ENCODE data around the gene SYT6.
"Not testable (repeated sequence)": the region's sequence is repeated elsewhere in the genome, so short reads cannot be mapped to it uniquely, and the experiment has no call there.

Gene SYT6

GRCh38 chr1:114081437-114082303 is 72.0 kb downstream of the SYT6 start:
- no peak overlapping the region for H3K4me3 ChIP-seq (ENCODE audit: low read length)
- no peak for DNase-seq (ENCODE audit: low read depth, low spot score)

DNA sequence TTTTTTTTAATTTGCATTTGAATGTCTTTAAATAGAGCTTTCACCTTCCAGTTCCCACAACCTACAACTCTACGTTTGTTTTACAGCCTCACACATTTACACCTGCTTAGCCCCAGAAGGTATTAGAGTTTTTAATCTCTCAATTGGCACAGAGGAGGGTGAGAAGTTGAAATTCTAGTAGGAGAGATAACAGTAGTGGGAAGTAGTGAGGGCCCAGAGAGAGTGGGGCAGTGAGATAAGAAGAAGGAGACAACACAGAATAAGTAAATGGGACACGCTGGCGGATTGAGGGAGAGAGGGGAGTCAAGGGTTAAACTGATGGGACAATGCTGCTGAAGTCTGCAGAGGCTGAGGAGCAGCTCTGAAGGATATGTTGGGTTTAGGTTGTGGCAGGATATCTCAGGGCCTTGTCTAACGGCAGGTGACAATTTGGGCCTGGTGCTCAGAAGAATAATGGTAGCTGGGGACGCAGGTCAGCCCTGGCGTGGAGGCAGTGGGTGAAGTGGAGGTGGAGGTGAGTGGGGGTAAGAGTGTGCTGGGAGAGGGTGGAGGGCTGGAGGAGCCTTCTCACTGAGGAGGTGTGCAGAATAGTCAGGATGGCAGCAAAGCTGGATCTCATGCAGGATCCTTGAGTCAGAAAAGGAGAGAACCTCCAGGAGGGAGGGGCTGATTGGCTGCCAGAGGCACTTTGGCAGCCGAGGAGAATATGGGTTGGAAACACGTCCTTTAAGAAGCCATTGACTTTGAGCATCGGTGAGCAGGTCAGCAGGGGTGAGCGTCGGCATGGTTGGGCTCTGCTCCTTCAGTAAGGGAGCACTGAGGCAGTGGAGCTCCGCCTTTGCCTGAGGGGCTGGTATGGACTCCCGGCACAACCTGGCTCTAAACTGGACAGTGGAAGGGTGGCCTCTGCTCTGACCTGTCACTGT is 72.9 kb downstream of the SYT6 start:
- H3K4me3 ChIP-seq (ENCODE audit: low read length), result no peak overlapping the region

GRCh38 chr1:114079596-114080190 is 74.0 kb downstream of the SYT6 start:
- DNase-seq (ENCODE audit: low read depth, low spot score), result no peak
- H3K4me3 ChIP-seq (ENCODE audit: low read length), result no peak overlapping the region

More for the DNA sequence above, 72.9 kb downstream of the SYT6 start:
- DNase-seq (ENCODE audit: low read depth, low spot score), result no peak

- DNase-seq (ENCODE audit: low read depth, low spot score), result no peak
- no peak overlapping the region for H3K4me3 ChIP-seq (ENCODE audit: low read length)
Measured at GRCh38 chr1:114078116-114078515, 75.6 kb downstream of the SYT6 start.

DNA sequence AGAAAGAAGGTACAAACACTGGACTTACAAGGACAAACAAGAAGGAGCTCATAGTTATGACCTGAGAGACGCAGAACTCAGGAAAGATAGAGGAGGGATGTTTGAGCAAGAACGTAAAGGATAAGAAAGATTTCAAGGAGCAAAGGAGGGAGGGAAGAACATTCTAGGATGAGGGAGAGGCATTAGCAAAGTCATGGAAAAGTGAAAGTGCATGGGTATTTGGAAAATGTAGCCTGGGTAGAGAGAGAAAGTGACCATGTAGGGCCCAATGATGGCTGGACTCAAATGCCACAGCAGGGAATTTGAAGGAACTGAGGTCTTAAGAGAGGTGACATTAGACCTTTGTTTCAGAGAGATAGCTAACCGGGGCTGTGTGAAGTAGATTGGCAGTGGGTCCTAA is 76.5 kb downstream of the SYT6 start:
- no peak for DNase-seq (ENCODE audit: low read depth, low spot score)
- H3K4me3 ChIP-seq (ENCODE audit: low read length), result no peak overlapping the region

DNA sequence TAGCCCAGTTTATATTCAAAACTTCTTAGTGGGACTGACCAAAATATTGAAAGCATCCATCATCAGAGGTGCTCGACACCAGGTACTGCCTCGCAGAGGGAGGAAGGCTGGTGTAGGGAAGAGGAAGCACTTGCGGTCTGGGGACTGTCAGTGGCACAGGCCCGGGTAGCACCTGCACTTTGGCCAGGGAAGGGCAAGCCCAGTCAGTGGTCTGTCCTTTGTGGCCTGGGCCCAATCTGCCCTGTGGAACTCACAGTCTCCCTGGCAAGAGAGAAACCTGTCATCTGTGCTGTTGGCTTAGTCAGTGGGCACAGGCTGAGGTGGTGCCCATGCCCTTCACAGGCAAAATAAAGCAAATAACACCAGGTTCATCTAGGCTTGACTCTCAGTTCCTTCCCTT is 77.4 kb downstream of the SYT6 start:
- no peak overlapping the region for H3K4me3 ChIP-seq (ENCODE audit: low read length)
- DNase-seq (ENCODE audit: low read depth, low spot score), result no peak

- no peak overlapping the region for H3K4me3 ChIP-seq (ENCODE audit: low read length)
- DNase-seq (ENCODE audit: low read depth, low spot score), result no peak
Measured at GRCh38 chr1:114075546-114076242, 78.0 kb downstream of the SYT6 start.

DNA sequence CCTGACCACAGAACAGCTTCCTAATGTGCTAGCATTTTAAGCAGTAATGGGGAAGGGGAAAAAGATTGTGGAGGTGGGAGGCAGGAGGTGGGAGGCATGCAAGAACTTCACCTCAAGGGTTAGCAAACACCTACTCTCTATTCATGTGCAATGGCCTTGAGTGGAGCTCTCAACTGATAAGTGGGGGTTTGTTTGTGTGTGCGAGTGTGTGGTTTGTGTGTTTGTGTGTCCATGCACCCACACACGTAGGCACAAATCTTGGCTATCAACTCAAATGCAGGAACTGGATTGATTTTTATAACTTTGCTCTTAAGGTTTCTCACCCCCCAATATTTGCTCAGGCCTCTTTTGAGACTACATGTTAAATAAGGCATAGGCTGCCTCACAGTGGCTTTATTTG is 78.6 kb downstream of the SYT6 start:
- DNase-seq (ENCODE audit: low read depth, low spot score), result no peak
- no peak overlapping the region for H3K4me3 ChIP-seq (ENCODE audit: low read length)

- no peak overlapping the region for H3K4me3 ChIP-seq (ENCODE audit: low read length)
- no peak for DNase-seq (ENCODE audit: low read depth, low spot score)
Measured at GRCh38 chr1:114072246-114072645, 81.4 kb downstream of the SYT6 start.

GRCh38 chr1:114069762-114070161 is 83.9 kb downstream of the SYT6 start:
- not testable (repeated sequence) for H3K4me3 ChIP-seq (ENCODE audit: low read length); DNase-seq (ENCODE audit: low read depth, low spot score)

GRCh38 chr1:114068684-114069083 is 85.0 kb downstream of the SYT6 start:
- DNase-seq (ENCODE audit: low read depth, low spot score); H3K4me3 ChIP-seq (ENCODE audit: low read length): not testable (repeated sequence)

- H3K4me3 ChIP-seq (ENCODE audit: low read length); DNase-seq (ENCODE audit: low read depth, low spot score): not testable (repeated sequence)
Measured at GRCh38 chr1:114065671-114066070, 88.0 kb downstream of the SYT6 start.

- DNase-seq (ENCODE audit: low read depth, low spot score), result no peak
Measured at GRCh38 chr1:114063544-114063943, 90.1 kb downstream of the SYT6 start.

DNA sequence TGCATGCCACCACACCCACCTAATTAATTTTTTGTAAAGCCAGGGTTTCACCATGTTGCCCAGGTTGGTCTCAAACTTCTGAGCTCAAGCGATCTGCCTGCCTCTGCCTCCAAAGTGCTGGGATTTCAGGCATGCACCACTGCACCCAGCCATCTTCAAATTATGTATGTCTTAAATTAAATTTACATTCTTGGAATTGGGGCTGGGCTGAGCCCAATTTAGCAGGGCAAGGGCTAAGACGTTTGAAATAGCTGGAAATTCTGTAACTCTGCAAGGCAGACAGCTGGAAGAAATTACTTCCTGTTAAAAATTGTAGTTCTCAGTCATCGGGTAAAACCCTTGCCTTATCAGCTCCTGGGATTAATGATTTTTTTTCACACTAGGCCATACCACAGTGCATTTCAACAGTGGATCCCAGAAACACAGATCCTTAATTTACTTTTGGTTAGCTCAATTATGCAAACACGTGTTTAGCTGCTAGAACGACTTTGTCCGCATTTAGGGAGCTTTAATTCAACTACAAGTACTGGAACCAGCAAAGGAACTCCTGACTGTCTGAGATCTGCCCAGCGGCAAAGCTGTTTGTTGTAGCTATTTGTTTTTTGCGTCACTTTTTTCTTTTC is 91.1 kb downstream of the SYT6 start:
- H3K4me3 ChIP-seq (ENCODE audit: low read length), result no peak overlapping the region
- DNase-seq (ENCODE audit: low read depth, low spot score), result no peak

More at GRCh38 chr1:114063544-114063943, 90.1 kb downstream of the SYT6 start:
- H3K4me3 ChIP-seq (ENCODE audit: low read length), result no peak overlapping the region

GRCh38 chr1:114061121-114061830 is 92.4 kb downstream of the SYT6 start:
- DNase-seq (ENCODE audit: low read depth, low spot score), result no peak
- no peak overlapping the region for H3K4me3 ChIP-seq (ENCODE audit: low read length)

GRCh38 chr1:114058236-114058635 is 95.4 kb downstream of the SYT6 start:
- not testable (repeated sequence) for DNase-seq (ENCODE audit: low read depth, low spot score); H3K4me3 ChIP-seq (ENCODE audit: low read length)

DNA sequence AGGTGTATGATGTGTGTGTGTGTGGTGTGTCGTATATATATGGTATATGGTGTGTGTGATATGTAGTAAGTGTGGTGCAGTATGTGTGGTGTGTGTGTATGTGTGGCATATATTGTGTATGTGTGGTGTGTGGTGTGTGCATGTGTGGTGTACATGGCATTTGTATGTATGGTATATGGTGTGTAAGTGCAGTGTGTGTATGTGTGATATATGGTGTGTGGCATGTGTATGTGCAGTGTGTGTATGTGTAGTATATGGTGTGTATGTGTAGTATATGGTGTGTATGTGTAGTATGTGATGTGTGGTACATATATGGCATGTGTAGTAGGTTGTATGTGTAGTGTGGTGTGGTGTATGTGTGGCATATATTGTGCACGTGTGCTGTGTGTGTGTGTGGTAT is 99.5 kb downstream of the SYT6 start:
- DNase-seq (ENCODE audit: low read depth, low spot score), result no peak
- H3K4me3 ChIP-seq (ENCODE audit: low read length), result no peak overlapping the region

- no peak overlapping the region for H3K4me3 ChIP-seq (ENCODE audit: low read length)
- no peak for DNase-seq (ENCODE audit: low read depth, low spot score)
Measured at GRCh38 chr1:114048232-114048631, 105.4 kb downstream of the SYT6 start.

Data from Jurkat, Clone E6-1 (cell line).